Subcutaneous adipose tissue (tissue), 4 donors: ENCODE data around the gene ZNF335. TPM values are rescaled to one million over a fixed set of nuclear protein-coding genes. Genes with fewer than 3 reads are reported as not detected.

ENCODE experiments used
- total RNA-seq, 4 donors: library from RNA; depleted of rRNA; stranded (reverse); fragments of >200 nt; gene quantifications; one replicate each; pipeline ENCODE4 v1.1.0, GENCODE V29; 2016
- TF ChIP-seq, protein P1 (sequence below): fragments of 450-650 bp; IDR thresholded peaks from one replicate; pipeline ENCODE4 v1.5.1; 2016; ENCODE audit warnings: low read depth, mild to moderate bottlenecking, control low read depth, antibody characterized with exemption, moderate library complexity

ZNF335 gene
- total RNA-seq, 4 donors from 2014 or later = 9.9 to 21.1 (median 13.7) TPM

DNA sequence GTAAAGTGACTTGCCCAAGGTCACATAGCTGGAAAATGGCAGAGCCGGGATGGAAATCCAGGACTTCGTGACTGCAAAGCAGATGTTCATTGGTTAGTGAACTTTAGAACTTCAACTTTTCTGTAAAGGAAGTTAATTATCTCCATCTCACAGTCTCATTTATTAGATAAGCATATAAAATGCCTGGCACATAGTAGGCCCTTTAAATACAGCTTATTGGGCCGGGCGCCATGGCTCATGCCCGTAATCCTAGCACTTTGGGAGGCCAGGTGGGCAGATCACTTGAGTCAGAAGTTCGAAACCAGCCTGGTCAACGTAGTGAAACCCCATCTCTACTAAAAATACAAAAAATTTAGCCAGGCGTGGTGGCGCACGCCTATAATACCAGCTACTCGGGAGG lies 35.0 kb upstream of the ZNF335 start:
- TF ChIP-seq, protein P1, sequence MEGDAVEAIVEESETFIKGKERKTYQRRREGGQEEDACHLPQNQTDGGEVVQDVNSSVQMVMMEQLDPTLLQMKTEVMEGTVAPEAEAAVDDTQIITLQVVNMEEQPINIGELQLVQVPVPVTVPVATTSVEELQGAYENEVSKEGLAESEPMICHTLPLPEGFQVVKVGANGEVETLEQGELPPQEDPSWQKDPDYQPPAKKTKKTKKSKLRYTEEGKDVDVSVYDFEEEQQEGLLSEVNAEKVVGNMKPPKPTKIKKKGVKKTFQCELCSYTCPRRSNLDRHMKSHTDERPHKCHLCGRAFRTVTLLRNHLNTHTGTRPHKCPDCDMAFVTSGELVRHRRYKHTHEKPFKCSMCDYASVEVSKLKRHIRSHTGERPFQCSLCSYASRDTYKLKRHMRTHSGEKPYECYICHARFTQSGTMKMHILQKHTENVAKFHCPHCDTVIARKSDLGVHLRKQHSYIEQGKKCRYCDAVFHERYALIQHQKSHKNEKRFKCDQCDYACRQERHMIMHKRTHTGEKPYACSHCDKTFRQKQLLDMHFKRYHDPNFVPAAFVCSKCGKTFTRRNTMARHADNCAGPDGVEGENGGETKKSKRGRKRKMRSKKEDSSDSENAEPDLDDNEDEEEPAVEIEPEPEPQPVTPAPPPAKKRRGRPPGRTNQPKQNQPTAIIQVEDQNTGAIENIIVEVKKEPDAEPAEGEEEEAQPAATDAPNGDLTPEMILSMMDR = no peak

DNA sequence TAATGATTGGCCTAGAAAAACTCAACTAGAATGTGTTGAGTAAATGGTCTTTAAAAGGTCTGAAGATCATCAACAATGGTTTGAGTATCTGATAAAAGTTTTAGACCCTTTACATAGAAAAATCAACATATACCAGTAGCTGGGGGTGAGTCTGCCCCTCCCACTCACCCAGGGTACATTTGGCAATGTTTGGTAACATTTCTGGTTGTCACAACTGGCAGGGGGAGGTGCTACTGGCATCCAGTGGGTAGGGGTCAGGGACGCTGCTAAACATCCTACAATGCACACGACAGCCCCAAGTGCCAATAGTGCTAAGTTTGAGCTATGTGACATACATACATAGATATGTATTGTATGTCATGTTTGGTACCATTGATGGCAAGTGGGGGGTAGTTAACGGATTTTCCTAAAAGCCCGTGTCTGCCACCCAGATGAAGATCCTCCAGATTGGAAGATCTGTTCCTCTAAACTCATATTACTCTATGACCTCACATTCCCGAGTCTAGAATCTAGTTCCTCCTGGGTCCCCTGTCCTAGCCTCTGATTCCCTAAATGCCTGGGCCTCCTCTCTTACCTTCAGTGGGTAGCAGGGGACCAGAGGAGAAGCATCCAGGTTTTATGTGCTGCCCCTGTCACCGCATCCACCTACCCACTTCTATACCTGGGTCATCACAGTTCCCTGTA lies 34.2 kb upstream of the ZNF335 start:
- TF ChIP-seq, protein P1 = no peak

DNA sequence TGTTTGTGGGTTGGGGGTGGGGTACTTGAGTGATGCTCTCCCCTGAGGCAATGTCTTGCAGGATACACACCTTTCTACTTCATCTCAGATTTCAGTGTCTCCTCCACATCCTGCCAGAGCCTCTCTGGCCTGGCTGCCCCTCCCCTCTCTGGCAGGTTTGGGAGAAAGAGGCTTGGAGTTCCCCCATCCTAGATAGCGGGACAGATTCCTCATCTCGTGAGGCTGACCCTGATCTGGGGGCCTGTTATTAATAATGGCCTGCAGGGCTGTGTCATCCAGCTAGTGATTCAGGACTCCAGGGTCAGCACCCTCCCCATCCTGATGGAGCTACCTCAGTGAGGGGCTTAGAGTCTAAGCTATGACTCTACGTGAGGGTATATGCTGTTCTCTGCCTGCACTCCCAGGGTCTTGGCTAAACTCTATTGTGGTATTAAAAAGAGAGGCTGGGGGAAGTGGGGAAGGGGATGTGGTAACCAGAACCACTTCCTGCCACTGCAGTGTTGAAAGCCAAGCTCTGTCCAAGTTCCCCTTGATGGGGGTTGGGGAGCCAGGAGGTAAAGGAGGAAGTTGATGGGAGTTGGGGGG lies 33.0 kb upstream of the ZNF335 start:
- TF ChIP-seq, protein P1 = no peak

DNA sequence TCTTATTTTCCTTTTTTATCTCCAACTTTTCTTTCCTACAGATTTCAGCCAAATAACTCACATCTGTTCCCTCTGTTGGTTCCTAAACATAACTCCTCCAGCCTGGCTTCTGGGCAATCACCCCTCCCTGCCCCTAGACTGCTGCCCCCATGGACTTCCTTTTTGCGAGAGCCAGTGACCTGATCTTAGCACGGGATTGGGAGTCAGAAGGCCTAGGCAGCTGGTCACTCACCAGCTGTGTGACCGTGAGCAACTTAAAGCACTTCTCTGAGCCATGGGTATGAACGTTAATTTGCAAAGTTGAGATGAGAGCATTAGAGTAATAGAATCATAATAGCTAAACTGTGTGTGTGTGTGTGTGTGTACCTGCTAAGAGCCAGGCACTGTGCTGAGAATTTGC lies 32.2 kb upstream of the ZNF335 start:
- TF ChIP-seq, protein P1 = no peak

DNA sequence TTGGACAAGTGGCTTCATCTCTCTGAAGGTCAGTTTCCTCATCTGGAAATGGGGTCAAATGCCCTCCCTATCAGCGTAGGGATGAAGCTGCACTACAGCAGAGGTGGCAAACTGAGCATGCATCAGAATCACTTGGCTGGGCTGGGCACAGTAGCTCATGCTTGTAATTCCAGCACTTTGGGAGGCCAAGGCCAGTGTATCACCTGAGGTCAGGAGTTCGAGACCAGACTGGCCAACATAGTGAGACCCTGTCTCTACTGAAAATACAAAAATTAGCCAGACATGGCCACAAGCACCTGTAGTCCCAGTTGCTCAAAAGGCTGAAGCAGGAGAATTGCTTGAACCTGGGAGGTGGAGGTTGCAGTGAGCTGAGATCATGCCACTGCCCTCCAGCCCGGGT lies 30.0 kb upstream of the ZNF335 start:
- TF ChIP-seq, protein P1 = no peak

DNA sequence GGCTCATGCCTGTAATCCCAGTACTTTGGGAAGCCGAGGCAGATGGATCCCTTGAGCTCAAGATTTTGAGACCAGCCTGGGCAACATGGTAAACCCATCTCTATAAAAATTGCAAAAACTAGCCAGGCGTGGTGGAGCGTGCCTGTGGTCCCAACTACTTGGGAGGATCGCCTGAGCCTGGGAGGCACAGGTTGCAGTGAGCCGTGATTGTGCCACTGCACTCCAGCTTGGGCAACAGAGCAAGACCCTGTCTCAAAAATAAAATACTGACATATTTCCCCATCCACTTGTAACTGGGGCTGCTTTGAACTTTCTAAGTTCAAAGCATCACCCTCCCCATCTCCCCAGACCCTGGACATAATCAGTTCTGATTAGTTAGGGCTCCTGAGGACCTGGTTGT lies 29.5 kb upstream of the ZNF335 start:
- TF ChIP-seq, protein P1 = no peak

DNA sequence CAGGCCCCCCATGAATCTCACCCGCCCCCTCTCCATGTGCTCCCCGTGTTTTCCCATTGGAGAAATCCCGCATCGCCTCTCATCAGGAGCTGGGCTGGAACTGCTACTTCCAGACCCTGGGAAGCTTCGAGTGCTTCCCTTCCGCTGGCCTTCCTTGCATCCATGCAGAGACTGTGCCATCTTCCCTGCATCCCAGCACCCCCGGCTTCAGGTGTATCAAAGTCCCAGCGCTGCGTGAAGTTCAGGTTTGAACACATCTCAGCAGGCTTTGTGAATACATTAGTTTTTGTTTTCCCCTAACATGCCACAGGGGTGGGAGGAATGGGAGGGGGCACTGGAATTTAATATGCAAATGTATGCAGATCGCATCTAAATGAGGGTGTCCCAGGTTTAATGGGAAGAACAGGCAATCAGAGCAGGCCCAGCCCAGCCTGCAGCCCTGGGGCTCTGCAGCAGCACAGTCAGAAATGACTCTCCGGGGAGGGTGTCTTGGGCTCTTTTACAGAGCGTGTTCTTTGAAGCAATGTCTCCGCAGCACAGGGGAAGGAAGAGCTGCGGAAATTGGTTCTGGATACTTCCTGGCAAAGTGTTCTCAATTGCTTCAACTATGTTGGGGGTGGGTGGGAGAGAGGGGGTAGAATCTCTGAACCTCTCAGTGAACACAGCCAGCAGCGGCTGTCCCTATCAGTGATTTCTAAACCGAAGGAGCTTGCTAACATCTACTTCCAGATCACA lies 28.4 kb upstream of the ZNF335 start:
- TF ChIP-seq, protein P1 = no peak
